GM12891 (cell line): Measurements from ENCODE around the gene NUTM2F.
"Not testable (repeated sequence)": the region's sequence is repeated elsewhere in the genome, so short reads cannot be mapped to it uniquely, and the experiment has no call there.

ENCODE experiments used
- DNase-seq: peaks from one replicate; pipeline ENCODE4 v3.0.0; 2011; ENCODE audit warnings: low spot score; ENCODE audit not compliant: insufficient read length
- FAIRE-seq: peaks from 2 replicates; lab custom pipeline; 2011; peaks lifted over from hg19 to GRCh38; lab: Jason Lieb, UNC
- PAX5 ChIP-seq: IDR thresholded peaks from 2 replicates; pipeline ENCODE4 v1.6.1; 2011; ENCODE audit warnings: low read length, moderate library complexity, mild to moderate bottlenecking; ENCODE audit not compliant: insufficient read depth, severe bottlenecking
- POLR2A ChIP-seq: IDR thresholded peaks from 2 replicates; pipeline ENCODE4 v1.6.1; 2011; ENCODE audit warnings: low read depth, low read length, control low read depth
- POLR2AphosphoS5 ChIP-seq: IDR thresholded peaks from 2 replicates; pipeline ENCODE4 v1.6.1; 2011; ENCODE audit warnings: low read depth, low read length, control low read depth
- POU2F2 ChIP-seq: IDR thresholded peaks from 2 replicates; pipeline ENCODE4 v1.6.1; 2011; ENCODE audit warnings: low read depth, mild to moderate bottlenecking, control low read depth, low read length, moderate library complexity
- SPI1 ChIP-seq: IDR thresholded peaks from 2 replicates; pipeline ENCODE4 v1.6.1; 2011; ENCODE audit warnings: low read depth, low read length, control low read depth
- TAF1 ChIP-seq: IDR thresholded peaks from 2 replicates; pipeline ENCODE4 v1.6.1; 2011; ENCODE audit warnings: low read depth, low read length, control low read depth

NUTM2F gene

DNA sequence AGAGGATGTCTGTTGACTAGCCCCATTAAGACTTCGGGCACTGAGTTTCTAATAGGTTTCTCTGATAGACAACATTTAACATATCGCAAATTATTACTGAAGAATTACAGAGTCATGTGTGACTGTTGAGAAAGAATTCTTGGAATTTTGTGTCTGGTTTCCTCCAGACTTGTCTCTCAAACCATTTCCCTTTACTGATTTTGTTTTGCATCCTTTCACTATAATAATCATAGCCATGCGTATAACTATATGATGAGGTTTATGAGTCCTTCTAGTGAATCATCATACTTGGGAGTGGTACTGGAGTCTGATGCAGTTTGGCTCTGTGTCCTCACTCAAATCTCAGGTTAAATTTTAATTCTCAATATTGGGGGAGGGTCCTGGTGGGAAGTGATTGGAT lies 42.3 kb downstream of the NUTM2F start:
- DNase-seq, result no peak
- TF ChIP-seq POLR2A, result no peak
- no peak for TF ChIP-seq POU2F2
- TF ChIP-seq TAF1, result no peak
- no peak for TF ChIP-seq POLR2AphosphoS5
- TF ChIP-seq PAX5, result no peak
- no peak for TF ChIP-seq SPI1
- FAIRE-seq, result no peak

DNA sequence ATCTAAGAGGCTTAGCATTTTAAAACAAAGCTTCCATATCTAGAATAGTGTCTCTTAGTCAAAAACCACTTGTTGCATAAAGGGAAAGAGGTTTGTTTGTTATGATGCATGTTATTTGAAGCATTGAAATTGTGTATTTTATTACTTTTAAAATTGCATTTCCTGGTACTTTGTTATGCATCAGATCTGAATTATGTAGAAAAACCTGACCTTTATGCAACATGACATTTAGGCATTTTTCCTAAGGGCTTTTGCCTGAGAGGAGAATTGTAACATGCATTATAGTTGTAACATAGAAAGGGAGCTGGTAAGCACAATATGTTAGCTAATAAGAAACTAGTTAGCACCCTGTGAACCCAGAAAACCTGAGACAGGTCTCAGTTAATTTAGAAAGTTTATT lies 47.3 kb downstream of the NUTM2F start:
- DNase-seq (no peak), FAIRE-seq (no peak)
- TF ChIP-seq POLR2AphosphoS5 (no peak), POU2F2 (no peak), PAX5 (no peak), SPI1 (no peak), POLR2A (no peak), TAF1 (no peak)

DNA sequence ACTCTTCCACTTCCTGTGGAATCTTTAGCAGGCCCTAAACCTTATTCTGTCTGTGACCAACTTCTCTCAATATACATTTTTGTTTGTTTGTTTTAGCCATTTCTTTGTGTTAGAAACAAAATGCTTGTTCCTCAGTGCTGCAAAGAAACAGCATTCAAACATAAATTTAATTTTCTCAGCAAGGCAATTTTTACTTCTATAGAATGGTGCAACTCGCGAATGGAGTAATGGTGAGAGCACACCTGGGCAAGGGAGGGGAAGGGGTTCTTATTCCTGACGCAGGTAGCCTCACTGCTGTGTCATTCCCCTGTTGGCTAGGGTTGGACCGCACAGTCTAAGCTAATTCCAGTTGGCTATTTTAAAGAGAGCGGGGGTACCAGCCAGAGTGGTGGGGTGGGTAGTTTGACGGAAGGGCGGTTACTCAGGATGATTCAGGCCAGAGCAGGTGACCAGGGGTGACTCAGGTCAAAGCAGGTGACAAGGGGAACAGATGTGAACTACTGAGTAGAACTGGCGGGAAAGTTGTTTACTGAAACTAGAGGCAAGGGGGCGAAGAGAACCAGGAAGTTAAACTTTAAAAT lies 47.9 kb downstream of the NUTM2F start:
- DNase-seq, result no peak
- FAIRE-seq, result no peak
- no peak for TF ChIP-seq POLR2AphosphoS5
- TF ChIP-seq POLR2A, result no peak
- TF ChIP-seq SPI1, result no peak
- no peak for TF ChIP-seq PAX5
- no peak for TF ChIP-seq TAF1
- TF ChIP-seq POU2F2, result no peak

GRCh38 chr9:94277885-94278536 lies 50.4 kb downstream of the NUTM2F start:
- no peak for TF ChIP-seq POLR2AphosphoS5
- no peak for TF ChIP-seq PAX5
- no peak for TF ChIP-seq TAF1
- no peak for TF ChIP-seq POU2F2
- TF ChIP-seq SPI1, result no peak
- TF ChIP-seq POLR2A, result no peak
- no peak for FAIRE-seq

DNA sequence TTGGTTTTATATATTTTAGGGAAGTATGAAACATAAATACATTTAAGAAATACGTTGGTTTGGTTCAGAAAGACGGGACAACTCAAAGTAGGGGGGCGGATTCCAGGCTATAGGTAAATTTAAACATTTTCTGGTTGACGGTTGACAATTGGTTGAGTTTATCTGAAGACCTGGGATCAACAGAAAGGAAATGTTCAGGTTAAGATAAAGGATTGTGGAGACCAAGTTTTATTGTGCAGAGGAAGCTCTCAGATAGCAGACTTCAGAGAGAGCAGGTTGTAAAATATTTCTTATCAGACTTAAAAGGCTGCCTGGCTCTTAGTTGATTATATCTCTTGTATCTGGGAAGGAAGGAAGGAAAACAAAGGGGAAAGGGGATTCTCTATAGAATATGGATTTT lies 51.4 kb downstream of the NUTM2F start:
- not testable (repeated sequence) for DNase-seq, FAIRE-seq

More at GRCh38 chr9:94277885-94278536, 50.4 kb downstream of the NUTM2F start:
- no peak for DNase-seq

GRCh38 chr9:94270009-94270408 lies 58.4 kb downstream of the NUTM2F start:
- TF ChIP-seq POU2F2 (no peak), POLR2AphosphoS5 (no peak), TAF1 (no peak), SPI1 (no peak), PAX5 (no peak), POLR2A (no peak)
- DNase-seq, result no peak
- FAIRE-seq, result no peak

- DNase-seq (no peak), FAIRE-seq (no peak)
- TF ChIP-seq SPI1 (no peak), POU2F2 (no peak), TAF1 (no peak), POLR2A (no peak), POLR2AphosphoS5 (no peak)
These were observed 59.2 kb downstream of the NUTM2F start for GRCh38 chr9:94269264-94269663.
